NCI-H2107 treated with DMSO at 0.1 percent for 48 hours (cell line): ENCODE results near the gene SLC41A3.
"Not testable (repeated sequence)": the region's sequence is repeated elsewhere in the genome, so short reads cannot be mapped to it uniquely, and the experiment has no call there.

ENCODE experiments used
- DNase-seq: peaks from one replicate; lab custom pipeline; 2025; ENCODE audit not compliant: unreplicated experiment; lab: John Stamatoyannopoulos, UW

SLC41A3 gene

GRCh38 chr3:126056681-126057500, 27.0 kb downstream of the SLC41A3 start:
- no peak for DNase-seq

GRCh38 chr3:126056088-126056487, 27.8 kb downstream of the SLC41A3 start:
- DNase-seq, result no peak

GRCh38 chr3:126054870-126055269, 29.1 kb downstream of the SLC41A3 start:
- DNase-seq, result no peak

GRCh38 chr3:126053949-126054569, 29.9 kb downstream of the SLC41A3 start:
- DNase-seq, result no peak

- no peak for DNase-seq
Observed at GRCh38 chr3:126053513-126053912, 30.4 kb downstream of the SLC41A3 start.

- no peak for DNase-seq
Observed at GRCh38 chr3:126052196-126053058, 31.5 kb downstream of the SLC41A3 start.

GRCh38 chr3:126051741-126052140, 32.2 kb downstream of the SLC41A3 start:
- no peak for DNase-seq

- DNase-seq, result no peak
Observed at GRCh38 chr3:126051234-126051633, 32.7 kb downstream of the SLC41A3 start.

- DNase-seq, result no peak
Observed at GRCh38 chr3:126050626-126051025, 33.3 kb downstream of the SLC41A3 start.

- DNase-seq, result no peak
Observed at GRCh38 chr3:126050050-126050392, 33.9 kb downstream of the SLC41A3 start.

GRCh38 chr3:126049289-126050049, 34.5 kb downstream of the SLC41A3 start:
- no peak for DNase-seq

GRCh38 chr3:126040386-126040785, 43.5 kb downstream of the SLC41A3 start:
- DNase-seq, result no peak

- no peak for DNase-seq
Observed at GRCh38 chr3:126039870-126040269, 44.1 kb downstream of the SLC41A3 start.

- DNase-seq, result not testable (repeated sequence)
Observed at GRCh38 chr3:126038791-126039190, 45.1 kb downstream of the SLC41A3 start.

- DNase-seq, result no peak
Observed at GRCh38 chr3:126036056-126036549, 47.8 kb downstream of the SLC41A3 start.

- DNase-seq, result no peak
Observed at GRCh38 chr3:126035362-126036050, 48.4 kb downstream of the SLC41A3 start.

- DNase-seq, result peak; percentile 84
Observed at GRCh38 chr3:126034481-126035361, 49.2 kb downstream of the SLC41A3 start.

- DNase-seq, result no peak
Observed at GRCh38 chr3:126033765-126034164, 50.2 kb downstream of the SLC41A3 start.

- no peak for DNase-seq
Observed at GRCh38 chr3:126033051-126033745, 50.7 kb downstream of the SLC41A3 start.
